Measurements from ENCODE around the gene GFI1. TPM values are rescaled to one million over a fixed set of nuclear protein-coding genes. Genes with fewer than 3 reads are reported as not detected.

The GFI1 gene
- total RNA-seq: under 0.01 TPM in 1 of 2 replicates, not detected in the other

GRCh38 chr1:92486251-92487077 is at the start of gene GFI1:
GFI1 (minus strand) TSS chr1:92486925; CDS start chr1:92483487, 3,438 bp downstream.

Other genes starting within 250 kb of the GFI1 start
- gene GLMN, start 187.9 kb downstream of the GFI1 start, total RNA-seq: 7.0 and 9.2 TPM in 2 replicates
- gene RPAP2, start 187.9 kb downstream of the GFI1 start, total RNA-seq: 13.1 and 14.7 TPM in 2 replicates

Measured in hair follicle dermal papilla cell (primary cell).